CD4-positive, alpha-beta T cell (primary cell): ENCODE measurements around the gene MRPL38. TPM values are rescaled to one million over a fixed set of nuclear protein-coding genes. Genes with fewer than 3 reads are reported as not detected.
A peak's percentile ranks its signal among the peaks of the same experiment; 100 is the strongest.

Experiments
- ATAC-seq: fragments of 200-7000 bp; cut with Tn5 transposase; one replicate; pipeline ENCODE4 v1.10.0; 2022; ENCODE audit warnings: mild to moderate bottlenecking; ENCODE audit not compliant: poor library complexity
- CTCF ChIA-PET: fragments of 350-600 bp; sonication (Branson Sonifier 250); formaldehyde crosslinking; loops from one replicate; lab custom pipeline; 2021; ENCODE audit warnings: antibody characterized with exemption, inconsistent platforms; lab: Charles Lee
- POLR2A ChIA-PET: fragments of 350-600 bp; sonication (Branson Sonifier 250); formaldehyde crosslinking; loops from one replicate; lab custom pipeline; 2021; ENCODE audit warnings: antibody characterized with exemption, inconsistent platforms; lab: Charles Lee
- DNase-seq, 14 experiments: peaks; one replicate each; pipeline ENCODE4 v3.0.0-alpha.2; 2013 to 2020; ENCODE audit warnings: mixed read lengths in 2 of 14
- H3K27ac ChIP-seq, 2 donors: one replicate each; pipeline versions ENCODE4 v1.5.1 to v1.7.0; 2013; ENCODE audit warnings: low read length in 2 of 2, low read depth in 1 of 2, mild to moderate bottlenecking in 1 of 2
- H3K27me3 ChIP-seq, 2 experiments: 1 replicate in 1 of 2; 2 replicates in 1 of 2; pipeline versions ENCODE4 v1.6.1 to v1.7.0; 2013; ENCODE audit warnings: low read length in 2 of 2, control low read depth in 1 of 2, mild to moderate bottlenecking in 1 of 2, moderate library complexity in 1 of 2; ENCODE audit not compliant: insufficient read depth in 2 of 2, control insufficient read depth in 1 of 2
- H3K36me3 ChIP-seq: one replicate; pipeline ENCODE4 v1.6.1; 2013; ENCODE audit warnings: low read length, control low read depth; ENCODE audit not compliant: insufficient read depth
- H3K4me1 ChIP-seq: one replicate; pipeline ENCODE4 v1.6.1; 2013; ENCODE audit warnings: low read length, control low read depth; ENCODE audit not compliant: insufficient read depth
- H3K4me3 ChIP-seq: one replicate; pipeline ENCODE4 v1.5.1; 2013; ENCODE audit warnings: mild to moderate bottlenecking, low read length, moderate library complexity
- H3K9me3 ChIP-seq, 2 experiments: 1 replicate in 1 of 2; 2 replicates in 1 of 2; pipeline versions ENCODE4 v1.6.1 to v1.7.0; 2013; ENCODE audit warnings: low read length in 2 of 2, mild to moderate bottlenecking in 2 of 2, control low read depth in 1 of 2, moderate library complexity in 1 of 2; ENCODE audit not compliant: control insufficient read depth in 1 of 2, insufficient read depth in 1 of 2
- H3K27ac Mint-ChIP-seq: one replicate; pipeline ENCODE4 v1.8.0; 2020; ENCODE audit warnings: mixed read lengths
- H3K27me3 Mint-ChIP-seq: one replicate; pipeline ENCODE4 v1.8.0; 2021; ENCODE audit warnings: mixed read lengths
- H3K36me3 Mint-ChIP-seq: one replicate; pipeline ENCODE4 v1.8.0; 2021; ENCODE audit warnings: low read depth, mixed read lengths
- H3K4me1 Mint-ChIP-seq: one replicate; pipeline ENCODE4 v1.8.0; 2021; ENCODE audit warnings: low read depth, mixed read lengths
- H3K4me3 Mint-ChIP-seq: one replicate; pipeline ENCODE4 v1.8.0; 2020; ENCODE audit warnings: mild to moderate bottlenecking, mixed read lengths
- H3K9me3 Mint-ChIP-seq: one replicate; pipeline ENCODE4 v1.8.0; 2020; ENCODE audit warnings: mixed read lengths
- CTCF ChIP-seq: fragments of 200-600 bp; IDR thresholded peaks from one replicate; pipeline ENCODE4 v1.8.0; 2022; ENCODE audit warnings: antibody characterized with exemption, mild to moderate bottlenecking
- intact Hi-C, 2 experiments: fragments of 100-400 bp; cut with DNase I in 1 of 2; cut with micrococcal nuclease in 1 of 2; formaldehyde crosslinking; loops; one replicate each; pipeline versions ENCODE4 v1.15.1 to v1.9.0; 2023 to 2025; cut with DNase I, micrococcal nuclease
- polyA plus RNA-seq, 2 donors: library from polyadenylated mRNA; unstranded; fragments of 120-200 nt; gene quantifications; one replicate each; pipeline ENCODE4 v1.2.1, GENCODE V29; 2013
- total RNA-seq, 174 experiments: library from RNA in 2 of 174; stranded (reverse) in 2 of 174; gene quantifications; one replicate each; pipeline ENCODE4 v1.2.3 and lab custom pipeline; 2021 to 2026

The MRPL38 gene
- total RNA-seq (100 to 1,000 TPM; 146 to 147 TPM), total RNA-seq (lab: John Stamatoyannopoulos, UW) (3.1 to 20.1 (median 9.6) reads per million in 172 experiments)
- 48.3 TPM for polyA plus RNA-seq (2013, experiment 1 of 2)
- 65.4 TPM for polyA plus RNA-seq (2013, experiment 2 of 2)

- ATAC-seq (peak; percentile 95), DNase-seq (peak; percentile 82 to 97 (median 92))
- ChIA-PET POLR2A (interaction anchor here (0.6 to 4.5 kb wide), 10 partner anchors 8 to 125 kb away, joined by 3 to 44 read pairs (median 4); partner anchors contain the start of genes CDK3, FBF1, TRIM47 and TRIM65), CTCF (interaction anchor here (0.7 to 1.8 kb wide), 7 partner anchors 9 to 151 kb away, joined by 3 to 13 read pairs (median 5); partner anchors contain the start of genes TRIM65 and WBP2)
- Mint-ChIP-seq H3K4me3 (peak within 1 kb of the TSS; percentile 94), H3K27me3 (no peaks in the 10 kb centered on the region), H3K36me3 (peaks cover 24% of the 10 kb centered on the region), H3K27ac (peak within 1 kb of the TSS; percentile 85), H3K9me3 (no peaks in the 10 kb centered on the region), H3K4me1 (no peaks in the 10 kb centered on the region)
- no peaks in the 10 kb centered on the region for H3K9me3 ChIP-seq
- peak within 1 kb of the TSS; percentile 82 for H3K4me3 ChIP-seq
- intact Hi-C loops, result loop anchor here (1.0 to 10.0 kb wide), 10 partner anchors 34 to 394 kb away; partner anchors contain the start of genes ACOX1 (in 1 of the 2), RECQL5 (in 1 of the 2), SAP30BP (in 1 of the 2) and TEN1 (in 1 of the 2)
- H3K4me1 ChIP-seq, result peaks cover 25% of the 10 kb centered on the region
- no peaks in the 10 kb centered on the region for H3K27me3 ChIP-seq
- peak within 1 kb of the TSS; percentile 73 to 76 for H3K27ac ChIP-seq
- TF ChIP-seq CTCF, result peak; percentile 99
- peaks cover 23% of the 10 kb centered on the region for H3K36me3 ChIP-seq
Observed at GRCh38 chr17:75904749-75905521, at the start of gene MRPL38. Gene MRPL38, minus strand, starts transcription at chr17:75904884. Its CDS starts 9 bp downstream, at chr17:75904875.

GRCh38 chr17:75950855-75951554 is 46.3 kb upstream of the MRPL38 start:
- no peak overlapping the region for H3K4me3 ChIP-seq
- H3K36me3 Mint-ChIP-seq, result peaks cover 70% of the 10 kb centered on the region
- DNase-seq, result no peak
- H3K4me1 Mint-ChIP-seq, result no peaks in the 10 kb centered on the region
- H3K27ac Mint-ChIP-seq, result no peak overlapping the region
- H3K27ac ChIP-seq, result no peak overlapping the region
- H3K27me3 Mint-ChIP-seq, result no peaks in the 10 kb centered on the region
- no peaks in the 10 kb centered on the region for H3K9me3 ChIP-seq
- no peaks in the 10 kb centered on the region for H3K27me3 ChIP-seq
- no peaks in the 10 kb centered on the region for H3K9me3 Mint-ChIP-seq
- H3K4me1 ChIP-seq, result no peaks in the 10 kb centered on the region
- CTCF ChIA-PET, result no interaction called here
- H3K36me3 ChIP-seq, result peaks cover 73% of the 10 kb centered on the region
- no peak for ATAC-seq
- H3K4me3 Mint-ChIP-seq, result no peak overlapping the region
- TF ChIP-seq CTCF, result no peak
- intact Hi-C loops, result no loop called here
- POLR2A ChIA-PET, result no interaction called here

GRCh38 chr17:75950421-75950820 is 45.7 kb upstream of the MRPL38 start:
- DNase-seq (no peak), ATAC-seq (no peak)
- no peak for TF ChIP-seq CTCF
- POLR2A ChIA-PET, result no interaction called here
- CTCF ChIA-PET, result no interaction called here
- Histone ChIP-seq H3K9me3 (no peaks in the 10 kb centered on the region), H3K27ac (no peak overlapping the region), H3K27me3 (no peaks in the 10 kb centered on the region), H3K36me3 (peaks cover 74% of the 10 kb centered on the region), H3K4me1 (no peaks in the 10 kb centered on the region), H3K4me3 (no peak overlapping the region)
- Mint-ChIP-seq H3K36me3 (peaks cover 68% of the 10 kb centered on the region), H3K27ac (no peak overlapping the region), H3K27me3 (no peaks in the 10 kb centered on the region), H3K4me3 (no peak overlapping the region), H3K4me1 (no peaks in the 10 kb centered on the region), H3K9me3 (no peaks in the 10 kb centered on the region)
- intact Hi-C loops, result no loop called here
